ENCODE measurements around the gene MED12L. TPM values are rescaled to one million over a fixed set of nuclear protein-coding genes. Genes with fewer than 3 reads are reported as not detected.

The MED12L gene
- total RNA-seq, 1 donor, result 2.2 TPM

GRCh38 chr3:151051533-151051932 lies 33.9 kb upstream of the MED12L start:
- Histone ChIP-seq H3K36me3 (ENCODE audit: insufficient read depth, low read length) (no peaks in the 10 kb centered on the region), H3K4me1 (ENCODE audit: insufficient read depth, low read length) (no peaks in the 10 kb centered on the region), H3K4me2 (ENCODE audit: insufficient read depth, low read length) (no peak overlapping the region), H2AFZ (ENCODE audit: low read length) (no peak overlapping the region), H3K9me3 (ENCODE audit: low read depth, low read length) (no peaks in the 10 kb centered on the region), H3K27ac (ENCODE audit: low read depth, low read length) (no peak overlapping the region), H3K4me3 (ENCODE audit: insufficient read depth, low read length) (no peak overlapping the region), H3K79me2 (ENCODE audit: insufficient read depth, low read length) (no peaks in the 10 kb centered on the region), H4K20me1 (ENCODE audit: insufficient read depth, low read length) (no peaks in the 10 kb centered on the region), H3K27me3 (ENCODE audit: insufficient read depth, low read length) (no peaks in the 10 kb centered on the region)
- DNase-seq (ENCODE audit: insufficient read length, low spot score, missing footprints), result no peak
- no peak for TF ChIP-seq CTCF (IDR thresholded peaks at IDR 0.05; ENCODE audit: extremely low read depth, low read depth, low read length)

GRCh38 chr3:151052346-151052745 lies 33.1 kb upstream of the MED12L start:
- Histone ChIP-seq H3K36me3 (ENCODE audit: insufficient read depth, low read length) (no peaks in the 10 kb centered on the region), H4K20me1 (ENCODE audit: insufficient read depth, low read length) (no peaks in the 10 kb centered on the region), H3K79me2 (ENCODE audit: insufficient read depth, low read length) (no peaks in the 10 kb centered on the region), H3K27ac (ENCODE audit: low read depth, low read length) (no peak overlapping the region), H3K9me3 (ENCODE audit: low read depth, low read length) (no peaks in the 10 kb centered on the region), H2AFZ (ENCODE audit: low read length) (no peak overlapping the region), H3K4me2 (ENCODE audit: insufficient read depth, low read length) (no peak overlapping the region), H3K4me3 (ENCODE audit: insufficient read depth, low read length) (no peak overlapping the region), H3K4me1 (ENCODE audit: insufficient read depth, low read length) (no peaks in the 10 kb centered on the region), H3K27me3 (ENCODE audit: insufficient read depth, low read length) (no peaks in the 10 kb centered on the region)
- DNase-seq (ENCODE audit: insufficient read length, low spot score, missing footprints), result no peak
- TF ChIP-seq CTCF (IDR thresholded peaks at IDR 0.05; ENCODE audit: extremely low read depth, low read depth, low read length), result no peak

GRCh38 chr3:151052756-151053155 lies 32.7 kb upstream of the MED12L start:
- no peak for TF ChIP-seq CTCF (IDR thresholded peaks at IDR 0.05; ENCODE audit: extremely low read depth, low read depth, low read length)
- Histone ChIP-seq H3K27ac (ENCODE audit: low read depth, low read length) (no peak overlapping the region), H3K9me3 (ENCODE audit: low read depth, low read length) (no peaks in the 10 kb centered on the region), H3K4me3 (ENCODE audit: insufficient read depth, low read length) (no peak overlapping the region), H3K27me3 (ENCODE audit: insufficient read depth, low read length) (no peaks in the 10 kb centered on the region), H3K79me2 (ENCODE audit: insufficient read depth, low read length) (no peaks in the 10 kb centered on the region), H4K20me1 (ENCODE audit: insufficient read depth, low read length) (no peaks in the 10 kb centered on the region), H3K36me3 (ENCODE audit: insufficient read depth, low read length) (no peaks in the 10 kb centered on the region), H3K4me1 (ENCODE audit: insufficient read depth, low read length) (no peaks in the 10 kb centered on the region), H2AFZ (ENCODE audit: low read length) (no peak overlapping the region), H3K4me2 (ENCODE audit: insufficient read depth, low read length) (no peak overlapping the region)
- no peak for DNase-seq (ENCODE audit: insufficient read length, low spot score, missing footprints)

GRCh38 chr3:151058740-151059139 lies 26.7 kb upstream of the MED12L start:
- no peaks in the 10 kb centered on the region for H3K9me3 ChIP-seq (ENCODE audit: low read depth, low read length)
- H3K27me3 ChIP-seq (ENCODE audit: insufficient read depth, low read length), result peaks cover under 1% of the 10 kb centered on the region
- H3K4me3 ChIP-seq (ENCODE audit: insufficient read depth, low read length), result no peak overlapping the region
- H3K79me2 ChIP-seq (ENCODE audit: insufficient read depth, low read length), result no peaks in the 10 kb centered on the region
- no peaks in the 10 kb centered on the region for H4K20me1 ChIP-seq (ENCODE audit: insufficient read depth, low read length)
- no peaks in the 10 kb centered on the region for H3K36me3 ChIP-seq (ENCODE audit: insufficient read depth, low read length)
- H3K4me2 ChIP-seq (ENCODE audit: insufficient read depth, low read length), result no peak overlapping the region
- no peak for DNase-seq (ENCODE audit: insufficient read length, low spot score, missing footprints)
- TF ChIP-seq CTCF (IDR thresholded peaks at IDR 0.05; ENCODE audit: extremely low read depth, low read depth, low read length), result no peak
- no peak overlapping the region for H3K27ac ChIP-seq (ENCODE audit: low read depth, low read length)
- no peak overlapping the region for H2AFZ ChIP-seq (ENCODE audit: low read length)
- no peaks in the 10 kb centered on the region for H3K4me1 ChIP-seq (ENCODE audit: insufficient read depth, low read length)
